Measurements from ENCODE around the gene ABCD2.

ABCD2 gene

GRCh38 chr12:39616666-39617065 is 2.9 kb downstream of the ABCD2 start:
- TF ChIP-seq TARDBP (IDR thresholded peaks at IDR 0.05) = no peak
- TF ChIP-seq PKNOX1 (IDR thresholded peaks at IDR 0.05) = no peak
- TF ChIP-seq FOXA1 (IDR thresholded peaks at IDR 0.05) = no peak
- TF ChIP-seq ARNT (IDR thresholded peaks at IDR 0.05) = no peak
- TF ChIP-seq FOXK2 (IDR thresholded peaks at IDR 0.05) = no peak
- TF ChIP-seq SP1 (IDR thresholded peaks at IDR 0.05) = no peak
- no peak for DNase-seq (ENCODE audit: extremely low spot score)
- ChIA-PET CTCF (interaction anchor here (0.7 kb wide), 1 partner anchor 30 kb away, joined by 3 read pairs; no protein-coding TSS in a partner anchor), POLR2A (no interaction called here)

GRCh38 chr12:39616251-39616650 is 3.4 kb downstream of the ABCD2 start:
- ChIA-PET POLR2A (no interaction called here), CTCF (interaction anchor here (0.7 kb wide), 1 partner anchor 30 kb away, joined by 3 read pairs; no protein-coding TSS in a partner anchor)
- no peak for DNase-seq (ENCODE audit: extremely low spot score)
- no peak for TF ChIP-seq LEF1 (IDR thresholded peaks at IDR 0.05; ENCODE audit: borderline replicate concordance)
- TF ChIP-seq CTBP1 (IDR thresholded peaks at IDR 0.05; ENCODE audit: borderline replicate concordance) = no peak
- TF ChIP-seq ARNT (IDR thresholded peaks at IDR 0.05) = no peak
- TF ChIP-seq L3MBTL2 (conservative IDR thresholded peaks at IDR 0.05) = no peak
- TF ChIP-seq BHLHE40 (IDR thresholded peaks at IDR 0.05; ENCODE audit: borderline replicate concordance) = no peak
- no peak for TF ChIP-seq FOXA1 (IDR thresholded peaks at IDR 0.05)
- TF ChIP-seq FOXK2 (IDR thresholded peaks at IDR 0.05) = no peak
- TF ChIP-seq TARDBP (IDR thresholded peaks at IDR 0.05) = no peak
- no peak for TF ChIP-seq FOXM1 (IDR thresholded peaks at IDR 0.05; ENCODE audit: borderline replicate concordance)
- TF ChIP-seq SUZ12 (IDR thresholded peaks at IDR 0.05) = no peak
- no peak for TF ChIP-seq PKNOX1 (IDR thresholded peaks at IDR 0.05)
- TF ChIP-seq ZNF384 (IDR thresholded peaks at IDR 0.05) = no peak
- TF ChIP-seq NFRKB (IDR thresholded peaks at IDR 0.05) = no peak
- TF ChIP-seq SP1 (IDR thresholded peaks at IDR 0.05) = no peak
- no peak for TF ChIP-seq HDGF (IDR thresholded peaks at IDR 0.05; ENCODE audit: borderline replicate concordance)
- TF ChIP-seq ELF4 (IDR thresholded peaks at IDR 0.05) = no peak

- TF ChIP-seq L3MBTL2 (conservative IDR thresholded peaks at IDR 0.05) (no peak), LEF1 (IDR thresholded peaks at IDR 0.05; ENCODE audit: borderline replicate concordance) (no peak), ARNT (IDR thresholded peaks at IDR 0.05) (no peak), HDGF (IDR thresholded peaks at IDR 0.05; ENCODE audit: borderline replicate concordance) (no peak), SP1 (IDR thresholded peaks at IDR 0.05) (no peak), FOXA1 (IDR thresholded peaks at IDR 0.05) (no peak), NFRKB (IDR thresholded peaks at IDR 0.05) (no peak), ELF4 (IDR thresholded peaks at IDR 0.05) (no peak)
- ChIA-PET POLR2A (no interaction called here), CTCF (no interaction called here)
- DNase-seq (ENCODE audit: extremely low spot score) = no peak
Observed at GRCh38 chr12:39613525-39613924, 6.1 kb downstream of the ABCD2 start.

GRCh38 chr12:39612250-39612649 is 7.4 kb downstream of the ABCD2 start:
- TF ChIP-seq HDGF (IDR thresholded peaks at IDR 0.05; ENCODE audit: borderline replicate concordance) = no peak
- TF ChIP-seq FOXK2 (IDR thresholded peaks at IDR 0.05) = no peak
- TF ChIP-seq ELF4 (IDR thresholded peaks at IDR 0.05) = no peak
- TF ChIP-seq ARNT (IDR thresholded peaks at IDR 0.05) = no peak
- no peak for TF ChIP-seq CTBP1 (IDR thresholded peaks at IDR 0.05; ENCODE audit: borderline replicate concordance)
- TF ChIP-seq SUZ12 (IDR thresholded peaks at IDR 0.05) = no peak
- TF ChIP-seq FOXA1 (IDR thresholded peaks at IDR 0.05) = no peak
- no peak for TF ChIP-seq LEF1 (IDR thresholded peaks at IDR 0.05; ENCODE audit: borderline replicate concordance)
- TF ChIP-seq SP1 (IDR thresholded peaks at IDR 0.05) = no peak
- no peak for TF ChIP-seq NFRKB (IDR thresholded peaks at IDR 0.05)
- TF ChIP-seq PKNOX1 (IDR thresholded peaks at IDR 0.05) = no peak
- TF ChIP-seq BHLHE40 (IDR thresholded peaks at IDR 0.05; ENCODE audit: borderline replicate concordance) = no peak
- no peak for TF ChIP-seq L3MBTL2 (conservative IDR thresholded peaks at IDR 0.05)
- CTCF ChIA-PET = no interaction called here
- no peak for DNase-seq (ENCODE audit: extremely low spot score)
- POLR2A ChIA-PET = no interaction called here

- ChIA-PET CTCF (no interaction called here), POLR2A (no interaction called here)
- no peak for DNase-seq (ENCODE audit: extremely low spot score)
- TF ChIP-seq HDGF (IDR thresholded peaks at IDR 0.05; ENCODE audit: borderline replicate concordance) (no peak), CTBP1 (IDR thresholded peaks at IDR 0.05; ENCODE audit: borderline replicate concordance) (no peak), ELF4 (IDR thresholded peaks at IDR 0.05) (no peak), LEF1 (IDR thresholded peaks at IDR 0.05; ENCODE audit: borderline replicate concordance) (no peak), NFRKB (IDR thresholded peaks at IDR 0.05) (no peak), PKNOX1 (IDR thresholded peaks at IDR 0.05) (no peak), BHLHE40 (IDR thresholded peaks at IDR 0.05; ENCODE audit: borderline replicate concordance) (no peak), ZNF384 (IDR thresholded peaks at IDR 0.05) (no peak), SP1 (IDR thresholded peaks at IDR 0.05) (no peak), SUZ12 (IDR thresholded peaks at IDR 0.05) (no peak), TARDBP (IDR thresholded peaks at IDR 0.05) (no peak), FOXA1 (IDR thresholded peaks at IDR 0.05) (no peak), FOXK2 (IDR thresholded peaks at IDR 0.05) (no peak), L3MBTL2 (conservative IDR thresholded peaks at IDR 0.05) (no peak), FOXM1 (IDR thresholded peaks at IDR 0.05; ENCODE audit: borderline replicate concordance) (no peak), ARNT (IDR thresholded peaks at IDR 0.05) (no peak)
Observed at GRCh38 chr12:39611818-39612217, 7.8 kb downstream of the ABCD2 start.

All from HEK293T (cell line).